WTC11 (cell line): ENCODE measurements around the gene IGLL5. TPM values are rescaled to one million over a fixed set of nuclear protein-coding genes. Genes with fewer than 3 reads are reported as not detected.

Experiments
- ATAC-seq: fragments of 200-7000 bp; cut with Tn5 transposase; 2 replicates; pipeline ENCODE4 v1.10.0; 2021; ENCODE audit warnings: mild to moderate bottlenecking, moderate library complexity
- CTCF ChIA-PET: fragments of 300-600 bp; sonication (Branson Sonifier 250); formaldehyde crosslinking; loops from one replicate; lab custom pipeline; 2021; ENCODE audit warnings: antibody characterized with exemption; lab: Charles Lee
- POLR2A ChIA-PET: fragments of 350-600 bp; sonication (Branson Sonifier 250); formaldehyde crosslinking; loops from one replicate; lab custom pipeline; 2021; ENCODE audit warnings: antibody characterized with exemption; lab: Charles Lee
- DNase-seq: peaks from one replicate; pipeline ENCODE4 v3.0.0; 2021; ENCODE audit warnings: low spot score
- H3K27ac Mint-ChIP-seq: 2 replicates; pipeline ENCODE4 v1.8.0; 2021; ENCODE audit warnings: mixed read lengths
- H3K27me3 Mint-ChIP-seq: 2 replicates; pipeline ENCODE4 v1.8.0; 2021; ENCODE audit warnings: low read depth, mild to moderate bottlenecking, moderate library complexity, mixed read lengths
- H3K36me3 Mint-ChIP-seq: 2 replicates; pipeline ENCODE4 v1.8.0; 2021; ENCODE audit warnings: mixed read lengths
- H3K4me1 Mint-ChIP-seq: 2 replicates; pipeline ENCODE4 v1.8.0; 2022; ENCODE audit warnings: mixed read lengths
- H3K4me3 Mint-ChIP-seq: 2 replicates; pipeline ENCODE4 v1.8.0; 2021; ENCODE audit warnings: mild to moderate bottlenecking, moderate library complexity, mixed read lengths
- H3K9me3 Mint-ChIP-seq: 2 replicates; pipeline ENCODE4 v1.8.0; 2021; ENCODE audit warnings: mixed read lengths
- CBFB ChIP-seq: sonication (generic); formaldehyde crosslinking; IDR thresholded peaks from 2 replicates; pipeline ENCODE4 v1.8.1; 2022; ENCODE audit warnings: mild to moderate bottlenecking, low read depth, missing genetic modification reagents
- CREB1 ChIP-seq: sonication (generic); formaldehyde crosslinking; IDR thresholded peaks from 2 replicates; pipeline ENCODE4 v1.8.0; 2023; ENCODE audit warnings: mild to moderate bottlenecking, missing genetic modification reagents
- EMX1 ChIP-seq: fragments of 250-450 bp; sonication (Bioruptor Pico); IDR thresholded peaks from 2 replicates; pipeline ENCODE4 v1.8.0; 2021; ENCODE audit warnings: mild to moderate bottlenecking
- FOXJ3 ChIP-seq: sonication (generic); formaldehyde crosslinking; IDR thresholded peaks from 2 replicates; pipeline ENCODE4 v1.9.0; 2021; ENCODE audit warnings: missing genetic modification reagents, mild to moderate bottlenecking, borderline replicate concordance
- FOXK1 ChIP-seq: sonication (generic); formaldehyde crosslinking; IDR thresholded peaks from 2 replicates; pipeline ENCODE4 v1.8.0; 2022; ENCODE audit warnings: mild to moderate bottlenecking, moderate library complexity, missing genetic modification reagents
- GRHL2 ChIP-seq: fragments of 250-450 bp; sonication (Bioruptor Pico); IDR thresholded peaks from 2 replicates; pipeline ENCODE4 v1.8.0; 2022; ENCODE audit warnings: mild to moderate bottlenecking, moderate library complexity; ENCODE audit not compliant: insufficient replicate concordance, severe bottlenecking
- GTF2I ChIP-seq: fragments of 250-450 bp; sonication (Bioruptor Pico); conservative IDR thresholded peaks from 2 replicates; pipeline ENCODE4 v1.4.0; 2021; ENCODE audit warnings: mild to moderate bottlenecking
- JUN ChIP-seq: sonication (generic); formaldehyde crosslinking; IDR thresholded peaks from 2 replicates; pipeline ENCODE4 v1.8.0; 2023; ENCODE audit warnings: mild to moderate bottlenecking, missing genetic modification reagents
- MAX ChIP-seq: sonication (generic); formaldehyde crosslinking; IDR thresholded peaks from 2 replicates; pipeline ENCODE4 v1.8.0; 2022; ENCODE audit warnings: mild to moderate bottlenecking, missing genetic modification reagents
- NFE2L1 ChIP-seq: sonication (generic); formaldehyde crosslinking; IDR thresholded peaks from 2 replicates; pipeline ENCODE4 v1.8.1; 2023; ENCODE audit warnings: missing genetic modification reagents
- NR2C2 ChIP-seq: sonication (generic); formaldehyde crosslinking; IDR thresholded peaks from 2 replicates; pipeline ENCODE4 v1.8.0; 2022; ENCODE audit warnings: mild to moderate bottlenecking, missing genetic modification reagents
- OVOL2 ChIP-seq: fragments of 250-450 bp; sonication (Bioruptor Pico); IDR thresholded peaks from 2 replicates; pipeline ENCODE4 v1.9.0; 2021; ENCODE audit warnings: mild to moderate bottlenecking, borderline replicate concordance
- RELA ChIP-seq: sonication (generic); formaldehyde crosslinking; IDR thresholded peaks from 2 replicates; pipeline ENCODE4 v1.8.1; 2022; ENCODE audit warnings: missing genetic modification reagents, mild to moderate bottlenecking, borderline replicate concordance
- SP1 ChIP-seq: sonication (generic); formaldehyde crosslinking; conservative IDR thresholded peaks from 2 replicates; pipeline ENCODE4 v1.8.1; 2022; ENCODE audit warnings: missing genetic modification reagents
- TCF7 ChIP-seq: sonication (generic); formaldehyde crosslinking; IDR thresholded peaks from 2 replicates; pipeline ENCODE4 v1.8.0; 2022; ENCODE audit warnings: mild to moderate bottlenecking, low read depth, missing genetic modification reagents, moderate library complexity
- TP53 ChIP-seq: sonication (generic); formaldehyde crosslinking; IDR thresholded peaks from 2 replicates; pipeline ENCODE4 v1.8.1; 2023; ENCODE audit warnings: mild to moderate bottlenecking, missing genetic modification reagents
- ZNF263 ChIP-seq: sonication (generic); formaldehyde crosslinking; IDR thresholded peaks from 2 replicates; pipeline ENCODE4 v1.8.1; 2022; ENCODE audit warnings: low read depth, mild to moderate bottlenecking, moderate library complexity, missing genetic modification reagents
- ZNF416 ChIP-seq: fragments of 250-450 bp; sonication (Bioruptor Pico); IDR thresholded peaks from 2 replicates; pipeline ENCODE4 v1.9.0; 2021; ENCODE audit warnings: mild to moderate bottlenecking, inconsistent platforms
- ZNF425 ChIP-seq: fragments of 250-450 bp; sonication (Bioruptor Pico); conservative IDR thresholded peaks from 2 replicates; pipeline ENCODE4 v1.9.0; 2021; ENCODE audit warnings: mild to moderate bottlenecking
- total RNA-seq: library from RNA; stranded (reverse); gene quantifications from 3 replicates; pipeline ENCODE4 v1.2.3, GENCODE V29; 2021
- TF ChIP-seq, protein P1 (sequence below): fragments of 250-450 bp; sonication (Bioruptor Pico); IDR thresholded peaks from 2 replicates; pipeline ENCODE4 v1.9.0; 2021; ENCODE audit warnings: mild to moderate bottlenecking
- TF ChIP-seq, protein P2 (sequence below): sonication (generic); formaldehyde crosslinking; IDR thresholded peaks from 2 replicates; pipeline ENCODE4 v1.8.1; 2023; ENCODE audit warnings: mild to moderate bottlenecking, moderate library complexity, missing genetic modification reagents
- TF ChIP-seq, protein P3 (sequence below): sonication (generic); formaldehyde crosslinking; IDR thresholded peaks from 2 replicates; pipeline ENCODE4 v1.8.1; 2023; ENCODE audit warnings: mild to moderate bottlenecking, missing genetic modification reagents, moderate library complexity
- TF ChIP-seq, protein P4 (sequence below): sonication (generic); formaldehyde crosslinking; IDR thresholded peaks from 2 replicates; pipeline ENCODE4 v1.8.0; 2023; ENCODE audit warnings: mild to moderate bottlenecking, missing genetic modification reagents

The IGLL5 gene
- total RNA-seq, 1 experiment from 2014 or later, result not detected

GRCh38 chr22:22934543-22935055 lies 47.0 kb downstream of the IGLL5 start:
- no peak overlapping the region for H3K27ac Mint-ChIP-seq
- ATAC-seq (no peak), DNase-seq (no peak)
- no peaks in the 10 kb centered on the region for H3K9me3 Mint-ChIP-seq
- H3K27me3 Mint-ChIP-seq, result peaks cover 36% of the 10 kb centered on the region
- ChIA-PET CTCF (interaction anchor here (1.2 to 4.6 kb wide), 7 partner anchors 9 to 147 kb away, joined by 3 to 19 read pairs (median 4); partner anchors contain the start of gene IGLL5), POLR2A (no interaction called here)
- no peak for TF ChIP-seq FOXK1 (CRISPR knock-in tag)
- TF ChIP-seq ZNF263 (CRISPR knock-in tag), result no peak
- TF ChIP-seq, protein P1, sequence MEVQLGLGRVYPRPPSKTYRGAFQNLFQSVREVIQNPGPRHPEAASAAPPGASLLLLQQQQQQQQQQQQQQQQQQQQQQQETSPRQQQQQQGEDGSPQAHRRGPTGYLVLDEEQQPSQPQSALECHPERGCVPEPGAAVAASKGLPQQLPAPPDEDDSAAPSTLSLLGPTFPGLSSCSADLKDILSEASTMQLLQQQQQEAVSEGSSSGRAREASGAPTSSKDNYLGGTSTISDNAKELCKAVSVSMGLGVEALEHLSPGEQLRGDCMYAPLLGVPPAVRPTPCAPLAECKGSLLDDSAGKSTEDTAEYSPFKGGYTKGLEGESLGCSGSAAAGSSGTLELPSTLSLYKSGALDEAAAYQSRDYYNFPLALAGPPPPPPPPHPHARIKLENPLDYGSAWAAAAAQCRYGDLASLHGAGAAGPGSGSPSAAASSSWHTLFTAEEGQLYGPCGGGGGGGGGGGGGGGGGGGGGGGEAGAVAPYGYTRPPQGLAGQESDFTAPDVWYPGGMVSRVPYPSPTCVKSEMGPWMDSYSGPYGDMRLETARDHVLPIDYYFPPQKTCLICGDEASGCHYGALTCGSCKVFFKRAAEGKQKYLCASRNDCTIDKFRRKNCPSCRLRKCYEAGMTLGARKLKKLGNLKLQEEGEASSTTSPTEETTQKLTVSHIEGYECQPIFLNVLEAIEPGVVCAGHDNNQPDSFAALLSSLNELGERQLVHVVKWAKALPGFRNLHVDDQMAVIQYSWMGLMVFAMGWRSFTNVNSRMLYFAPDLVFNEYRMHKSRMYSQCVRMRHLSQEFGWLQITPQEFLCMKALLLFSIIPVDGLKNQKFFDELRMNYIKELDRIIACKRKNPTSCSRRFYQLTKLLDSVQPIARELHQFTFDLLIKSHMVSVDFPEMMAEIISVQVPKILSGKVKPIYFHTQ, result no peak
- H3K4me1 Mint-ChIP-seq, result peaks cover 5% of the 10 kb centered on the region
- H3K36me3 Mint-ChIP-seq, result no peaks in the 10 kb centered on the region
- no peak overlapping the region for H3K4me3 Mint-ChIP-seq

GRCh38 chr22:22935056-22935545 lies 47.5 kb downstream of the IGLL5 start:
- no peak for DNase-seq
- Mint-ChIP-seq H3K4me1 (peaks cover 5% of the 10 kb centered on the region), H3K36me3 (no peaks in the 10 kb centered on the region), H3K27ac (no peak overlapping the region), H3K27me3 (peaks cover 41% of the 10 kb centered on the region), H3K9me3 (no peaks in the 10 kb centered on the region), H3K4me3 (no peak overlapping the region)
- no peak for ATAC-seq
- TF ChIP-seq CREB1, result no peak
- TF ChIP-seq GTF2I, result no peak
- no peak for TF ChIP-seq TP53
- no peak for TF ChIP-seq NR2C2 (CRISPR knock-in tag)
- TF ChIP-seq JUN (CRISPR knock-in tag), result no peak
- TF ChIP-seq NFE2L1 (CRISPR knock-in tag), result no peak
- TF ChIP-seq, protein P2, sequence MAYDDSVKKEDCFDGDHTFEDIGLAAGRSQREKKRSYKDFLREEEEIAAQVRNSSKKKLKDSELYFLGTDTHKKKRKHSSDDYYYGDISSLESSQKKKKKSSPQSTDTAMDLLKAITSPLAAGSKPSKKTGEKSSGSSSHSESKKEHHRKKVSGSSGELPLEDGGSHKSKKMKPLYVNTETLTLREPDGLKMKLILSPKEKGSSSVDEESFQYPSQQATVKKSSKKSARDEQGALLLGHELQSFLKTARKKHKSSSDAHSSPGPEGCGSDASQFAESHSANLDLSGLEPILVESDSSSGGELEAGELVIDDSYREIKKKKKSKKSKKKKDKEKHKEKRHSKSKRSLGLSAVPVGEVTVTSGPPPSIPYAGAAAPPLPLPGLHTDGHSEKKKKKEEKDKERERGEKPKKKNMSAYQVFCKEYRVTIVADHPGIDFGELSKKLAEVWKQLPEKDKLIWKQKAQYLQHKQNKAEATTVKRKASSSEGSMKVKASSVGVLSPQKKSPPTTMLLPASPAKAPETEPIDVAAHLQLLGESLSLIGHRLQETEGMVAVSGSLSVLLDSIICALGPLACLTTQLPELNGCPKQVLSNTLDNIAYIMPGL (CRISPR knock-in tag), result no peak
- no peak for TF ChIP-seq ZNF416
- TF ChIP-seq ZNF425 (CRISPR knock-in tag), result no peak
- TF ChIP-seq OVOL2 (CRISPR knock-in tag), result no peak
- no peak for TF ChIP-seq CBFB (CRISPR knock-in tag)
- TF ChIP-seq TCF7 (CRISPR knock-in tag), result no peak
- TF ChIP-seq, protein P3, sequence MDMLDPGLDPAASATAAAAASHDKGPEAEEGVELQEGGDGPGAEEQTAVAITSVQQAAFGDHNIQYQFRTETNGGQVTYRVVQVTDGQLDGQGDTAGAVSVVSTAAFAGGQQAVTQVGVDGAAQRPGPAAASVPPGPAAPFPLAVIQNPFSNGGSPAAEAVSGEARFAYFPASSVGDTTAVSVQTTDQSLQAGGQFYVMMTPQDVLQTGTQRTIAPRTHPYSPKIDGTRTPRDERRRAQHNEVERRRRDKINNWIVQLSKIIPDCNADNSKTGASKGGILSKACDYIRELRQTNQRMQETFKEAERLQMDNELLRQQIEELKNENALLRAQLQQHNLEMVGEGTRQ (CRISPR knock-in tag), result no peak
- TF ChIP-seq SP1, result no peak
- TF ChIP-seq EMX1, result no peak
- no peak for TF ChIP-seq MAX (CRISPR knock-in tag)
- TF ChIP-seq RELA (CRISPR knock-in tag), result no peak
- TF ChIP-seq, protein P4, sequence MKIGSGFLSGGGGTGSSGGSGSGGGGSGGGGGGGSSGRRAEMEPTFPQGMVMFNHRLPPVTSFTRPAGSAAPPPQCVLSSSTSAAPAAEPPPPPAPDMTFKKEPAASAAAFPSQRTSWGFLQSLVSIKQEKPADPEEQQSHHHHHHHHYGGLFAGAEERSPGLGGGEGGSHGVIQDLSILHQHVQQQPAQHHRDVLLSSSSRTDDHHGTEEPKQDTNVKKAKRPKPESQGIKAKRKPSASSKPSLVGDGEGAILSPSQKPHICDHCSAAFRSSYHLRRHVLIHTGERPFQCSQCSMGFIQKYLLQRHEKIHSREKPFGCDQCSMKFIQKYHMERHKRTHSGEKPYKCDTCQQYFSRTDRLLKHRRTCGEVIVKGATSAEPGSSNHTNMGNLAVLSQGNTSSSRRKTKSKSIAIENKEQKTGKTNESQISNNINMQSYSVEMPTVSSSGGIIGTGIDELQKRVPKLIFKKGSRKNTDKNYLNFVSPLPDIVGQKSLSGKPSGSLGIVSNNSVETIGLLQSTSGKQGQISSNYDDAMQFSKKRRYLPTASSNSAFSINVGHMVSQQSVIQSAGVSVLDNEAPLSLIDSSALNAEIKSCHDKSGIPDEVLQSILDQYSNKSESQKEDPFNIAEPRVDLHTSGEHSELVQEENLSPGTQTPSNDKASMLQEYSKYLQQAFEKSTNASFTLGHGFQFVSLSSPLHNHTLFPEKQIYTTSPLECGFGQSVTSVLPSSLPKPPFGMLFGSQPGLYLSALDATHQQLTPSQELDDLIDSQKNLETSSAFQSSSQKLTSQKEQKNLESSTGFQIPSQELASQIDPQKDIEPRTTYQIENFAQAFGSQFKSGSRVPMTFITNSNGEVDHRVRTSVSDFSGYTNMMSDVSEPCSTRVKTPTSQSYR, result no peak
- no peak for TF ChIP-seq GRHL2 (CRISPR knock-in tag)
- no peak for TF ChIP-seq FOXJ3
- ChIA-PET CTCF (interaction anchor here (0.6 to 4.6 kb wide), 28 partner anchors 10 to 582 kb away, joined by 3 to 22 read pairs (median 5); partner anchors contain the start of genes GNAZ and IGLL5), POLR2A (interaction anchor here (1.1 kb wide), 1 partner anchor 51 kb away, joined by 6 read pairs; no protein-coding TSS in a partner anchor)
